GM12875 (cell line): ENCODE data around the gene BNC2.

Experiments used
- H3K4me3 ChIP-seq: one replicate; pipeline ENCODE4 v1.5.1; 2011; ENCODE audit warnings: low read depth, low read length, control low read depth
- TF ChIP-seq, protein P1 (sequence below): IDR thresholded peaks from 2 replicates; pipeline ENCODE4 v1.5.1; 2011; ENCODE audit warnings: low read depth, mild to moderate bottlenecking, control low read depth, inconsistent platforms, low read length, moderate library complexity, borderline replicate concordance; ENCODE audit not compliant: insufficient read depth

The BNC2 gene

DNA sequence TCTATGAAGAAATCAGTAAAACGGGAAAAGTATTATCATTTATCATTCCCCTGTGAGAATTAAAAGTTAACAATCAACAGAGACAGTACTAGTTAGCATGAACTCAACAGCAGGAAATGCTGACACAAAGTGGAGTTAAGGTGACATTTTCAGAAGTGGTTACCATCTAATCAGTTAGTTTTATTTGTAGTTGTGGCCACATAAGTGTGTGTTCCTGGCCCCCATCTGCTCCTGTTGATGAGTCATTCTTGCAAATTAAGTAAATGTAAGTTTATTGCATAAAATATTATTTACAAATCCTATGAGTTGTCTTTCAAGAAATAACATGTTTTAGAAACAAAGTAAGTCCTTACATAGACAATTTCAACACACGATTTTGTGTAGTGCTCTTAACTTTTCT, 8.9 kb upstream of the BNC2 start:
- TF ChIP-seq, protein P1, sequence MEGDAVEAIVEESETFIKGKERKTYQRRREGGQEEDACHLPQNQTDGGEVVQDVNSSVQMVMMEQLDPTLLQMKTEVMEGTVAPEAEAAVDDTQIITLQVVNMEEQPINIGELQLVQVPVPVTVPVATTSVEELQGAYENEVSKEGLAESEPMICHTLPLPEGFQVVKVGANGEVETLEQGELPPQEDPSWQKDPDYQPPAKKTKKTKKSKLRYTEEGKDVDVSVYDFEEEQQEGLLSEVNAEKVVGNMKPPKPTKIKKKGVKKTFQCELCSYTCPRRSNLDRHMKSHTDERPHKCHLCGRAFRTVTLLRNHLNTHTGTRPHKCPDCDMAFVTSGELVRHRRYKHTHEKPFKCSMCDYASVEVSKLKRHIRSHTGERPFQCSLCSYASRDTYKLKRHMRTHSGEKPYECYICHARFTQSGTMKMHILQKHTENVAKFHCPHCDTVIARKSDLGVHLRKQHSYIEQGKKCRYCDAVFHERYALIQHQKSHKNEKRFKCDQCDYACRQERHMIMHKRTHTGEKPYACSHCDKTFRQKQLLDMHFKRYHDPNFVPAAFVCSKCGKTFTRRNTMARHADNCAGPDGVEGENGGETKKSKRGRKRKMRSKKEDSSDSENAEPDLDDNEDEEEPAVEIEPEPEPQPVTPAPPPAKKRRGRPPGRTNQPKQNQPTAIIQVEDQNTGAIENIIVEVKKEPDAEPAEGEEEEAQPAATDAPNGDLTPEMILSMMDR = no peak
- no peak overlapping the region for H3K4me3 ChIP-seq

DNA sequence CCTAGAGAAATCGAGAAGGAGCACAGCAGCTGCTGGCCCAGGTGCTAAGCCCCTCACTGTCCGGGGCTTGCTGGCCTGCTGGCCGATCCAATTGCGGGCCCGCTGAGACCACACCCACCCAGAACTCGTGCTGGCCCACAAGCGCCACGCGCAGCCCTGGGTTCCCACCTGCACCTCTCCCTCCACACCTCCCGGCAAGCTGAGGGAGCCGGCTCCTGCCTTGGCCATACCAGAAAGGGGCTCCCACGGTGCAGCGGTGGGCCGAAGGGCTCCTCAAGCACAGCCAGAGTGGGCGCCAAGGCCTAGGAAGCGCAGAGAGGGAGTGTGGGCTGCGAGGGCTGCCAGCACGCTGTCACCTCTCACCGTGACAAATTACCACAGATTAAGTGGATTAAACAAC, 6.8 kb upstream of the BNC2 start:
- TF ChIP-seq, protein P1 = no peak
- no peak overlapping the region for H3K4me3 ChIP-seq

DNA sequence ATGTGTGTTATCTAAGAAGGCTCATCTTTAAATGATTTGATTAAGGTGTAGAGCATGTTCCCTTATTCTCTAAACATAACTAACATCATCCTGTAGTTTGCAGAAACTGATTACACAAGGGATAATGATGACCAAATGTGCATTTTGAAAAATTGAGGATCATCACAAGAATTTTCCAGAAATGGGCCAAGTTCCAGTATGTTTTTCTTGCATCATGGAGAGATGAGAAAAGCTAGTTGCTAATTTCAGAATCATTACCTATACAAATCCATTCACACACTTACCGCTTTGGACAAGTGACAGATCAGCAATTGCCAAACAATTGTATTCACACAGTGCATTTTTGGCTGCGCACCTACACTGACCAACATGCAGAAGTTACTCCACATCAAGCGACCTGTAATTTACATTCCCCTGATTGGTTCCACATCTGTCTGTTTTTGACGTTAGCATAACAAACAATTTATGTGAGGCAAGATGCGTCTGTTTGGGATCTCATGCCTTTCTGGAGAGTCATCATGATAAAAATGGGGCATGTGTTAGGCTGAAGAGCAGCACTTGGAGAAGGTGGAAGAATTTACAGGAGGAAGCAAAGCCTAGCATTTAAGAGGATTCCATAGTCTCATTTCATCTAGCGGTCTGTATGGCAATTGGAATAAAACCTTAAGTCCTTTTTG, 2.8 kb upstream of the BNC2 start:
- no peak overlapping the region for H3K4me3 ChIP-seq
- TF ChIP-seq, protein P1 = no peak

DNA sequence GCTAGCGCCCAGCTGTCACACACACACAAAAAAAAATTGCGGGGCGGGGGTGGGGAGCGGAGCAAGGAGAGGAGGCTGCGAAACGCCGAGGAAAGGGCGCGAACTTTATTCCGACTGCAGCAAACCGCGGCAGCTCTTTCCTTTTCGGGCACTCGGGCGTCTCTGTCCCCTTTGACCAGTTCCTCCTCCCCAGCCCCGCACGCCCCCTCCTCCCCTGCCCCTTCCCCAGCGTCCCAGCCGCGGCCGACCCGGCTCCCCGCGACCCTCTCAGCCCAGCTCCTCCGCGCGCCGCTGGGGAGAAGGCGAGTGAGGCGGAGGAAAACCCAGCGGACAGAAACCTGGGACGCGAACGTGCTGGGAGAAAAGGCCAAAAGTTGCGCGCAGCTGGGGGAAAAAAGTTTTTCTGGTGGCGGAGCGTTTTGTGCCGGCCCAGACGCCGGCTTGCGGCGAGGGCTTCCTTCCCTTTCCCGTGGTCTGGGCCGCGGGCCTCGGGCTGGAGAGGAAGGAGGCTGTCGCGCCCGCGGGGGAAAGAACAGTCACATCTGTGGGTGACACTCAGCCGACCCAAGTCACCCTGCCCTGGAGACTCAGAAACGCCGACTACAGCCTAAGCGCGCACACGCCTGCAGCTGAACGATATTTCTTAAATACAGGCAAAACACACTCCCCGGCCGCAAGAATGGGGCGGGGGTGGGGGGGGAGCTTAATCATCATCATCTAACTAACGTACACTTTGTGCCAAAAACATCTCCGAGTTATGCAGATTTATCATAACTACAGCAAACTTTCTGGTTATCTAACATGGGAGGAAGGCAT, 1.1 kb upstream of the BNC2 start:
- H3K4me3 ChIP-seq = no peak overlapping the region
- TF ChIP-seq, protein P1 = no peak

DNA sequence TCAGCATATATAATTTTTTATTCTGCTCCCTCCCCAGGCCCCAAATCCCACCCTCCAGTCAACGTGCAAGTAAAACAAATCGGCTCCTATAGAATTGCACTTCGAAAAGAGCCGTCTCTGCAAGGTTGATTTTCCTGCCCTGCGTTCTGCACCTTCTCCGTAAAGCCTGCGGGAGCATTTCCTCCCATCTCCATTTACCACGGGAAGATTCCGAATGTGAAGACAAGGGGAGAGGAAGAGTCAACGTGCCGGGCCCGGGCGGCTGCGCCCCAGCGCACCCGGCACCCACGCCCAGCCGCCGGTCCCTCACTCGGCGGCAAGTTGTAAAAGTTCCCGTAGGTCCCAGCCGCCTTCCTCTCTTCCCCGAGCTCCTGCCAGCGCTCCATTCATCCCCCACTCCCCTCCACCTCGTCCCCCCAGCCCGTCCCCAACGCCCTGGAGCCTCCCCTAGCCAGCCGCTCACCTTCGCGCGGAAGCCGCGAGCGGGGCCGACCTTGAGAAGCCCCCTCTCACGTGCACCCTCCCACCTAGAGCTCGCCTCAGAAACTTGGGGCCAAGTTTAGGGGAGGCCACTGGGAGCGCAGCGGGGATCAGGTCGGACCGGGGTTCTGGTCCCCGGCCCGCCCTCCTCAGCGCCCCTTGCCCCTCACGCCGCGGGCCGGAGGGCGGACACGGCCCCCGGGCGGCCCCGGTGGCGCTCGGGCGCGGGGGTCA, 431 bp downstream of the BNC2 start:
- TF ChIP-seq, protein P1 = no peak
- peak overlapping the region; percentile 5 for H3K4me3 ChIP-seq

DNA sequence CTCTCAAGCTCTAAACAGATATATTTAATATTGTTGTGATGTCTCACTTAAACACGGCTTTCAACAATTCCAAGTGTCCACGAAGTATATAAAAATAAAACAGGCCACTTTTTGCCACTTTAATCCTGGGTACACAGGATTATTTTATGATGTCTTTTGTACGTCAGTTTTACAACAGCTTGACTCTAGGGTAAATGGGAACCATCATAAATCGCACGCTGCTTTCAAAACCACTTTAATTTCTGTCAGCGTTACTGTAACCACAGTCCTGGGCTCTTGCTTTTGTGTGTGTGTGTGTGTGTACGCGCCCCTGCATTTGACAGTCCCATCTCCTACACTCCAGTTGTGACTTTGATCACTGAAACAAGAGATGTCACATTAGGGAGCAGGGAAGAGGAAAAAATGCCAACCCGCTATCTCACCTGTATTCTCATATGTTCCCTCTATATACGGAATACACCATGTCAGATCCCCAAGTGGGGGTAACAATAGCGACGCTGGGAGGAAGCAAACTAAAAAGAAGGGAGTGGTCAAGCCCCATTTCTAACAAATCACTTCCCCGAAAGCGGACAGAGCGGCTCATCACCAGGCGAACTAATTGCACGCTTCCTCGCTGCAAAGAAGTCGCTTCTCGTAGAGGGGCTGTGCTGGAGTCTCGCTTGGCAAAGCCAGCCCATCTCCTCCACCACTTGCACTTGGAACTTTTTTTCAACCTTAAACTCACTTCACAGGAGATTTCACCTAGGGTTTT, 1.2 kb downstream of the BNC2 start:
- no peak overlapping the region for H3K4me3 ChIP-seq

More for the DNA sequence above, 1.2 kb downstream of the BNC2 start:
- TF ChIP-seq, protein P1 = no peak
